GM11168 (cell line): Measurements from ENCODE around the gene DNAJC18.
"Not testable (repeated sequence)": the region's sequence is repeated elsewhere in the genome, so short reads cannot be mapped to it uniquely, and the experiment has no call there.

Source experiments
- in situ Hi-C: fragments of 300-500 bp; cut with MboI; formaldehyde crosslinking; loops from one replicate; pipeline ENCODE4 v1.12.0; 2022; ENCODE audit warnings: low sequenced_read_pairs; ENCODE audit not compliant: unreplicated experiment

The DNAJC18 gene

GRCh38 chr5:139392678-139393496 lies 46.4 kb downstream of the DNAJC18 start:
- in situ Hi-C loops: no loop called here

GRCh38 chr5:139392324-139392677 lies 47.0 kb downstream of the DNAJC18 start:
- in situ Hi-C loops: no loop called here

- in situ Hi-C loops: no loop called here
Observed at GRCh38 chr5:139391570-139392323, 47.6 kb downstream of the DNAJC18 start.

GRCh38 chr5:139390639-139391569 lies 48.4 kb downstream of the DNAJC18 start:
- in situ Hi-C loops: no loop called here

- in situ Hi-C loops: no loop called here
Observed at GRCh38 chr5:139389701-139390638, 49.4 kb downstream of the DNAJC18 start, which contains the start of gene MZB1. TSS of gene MZB1 (minus strand) at chr5:139389913. CDS start at chr5:139389856, 57 bp downstream.

GRCh38 chr5:139388198-139388821 lies 51.0 kb downstream of the DNAJC18 start:
- in situ Hi-C loops: no loop called here

- in situ Hi-C loops: no loop called here
Observed at GRCh38 chr5:139387611-139388197, 51.6 kb downstream of the DNAJC18 start.

- in situ Hi-C loops: not testable (repeated sequence)
Observed at GRCh38 chr5:139386956-139387355, 52.4 kb downstream of the DNAJC18 start.

GRCh38 chr5:139386050-139386438 lies 53.3 kb downstream of the DNAJC18 start:
- in situ Hi-C loops: no loop called here

- in situ Hi-C loops: no loop called here
Observed at GRCh38 chr5:139385061-139386049, 54.0 kb downstream of the DNAJC18 start.

- in situ Hi-C loops: no loop called here
Observed at GRCh38 chr5:139384591-139385051, 54.7 kb downstream of the DNAJC18 start.

GRCh38 chr5:139383993-139384590 lies 55.2 kb downstream of the DNAJC18 start:
- in situ Hi-C loops: no loop called here

- in situ Hi-C loops: no loop called here
Observed at GRCh38 chr5:139383275-139383992, 55.9 kb downstream of the DNAJC18 start, which contains the start of gene SLC23A1. TSS of gene SLC23A1 (minus strand) at chr5:139383297. CDS start at chr5:139383253, 44 bp downstream.

- in situ Hi-C loops: no loop called here
Observed at GRCh38 chr5:139382807-139383206, 56.5 kb downstream of the DNAJC18 start.

- in situ Hi-C loops: no loop called here
Observed at GRCh38 chr5:139381837-139382761, 57.2 kb downstream of the DNAJC18 start.
